Measurements from ENCODE around the gene TMEM255B. TPM values are rescaled to one million over a fixed set of nuclear protein-coding genes. Genes with fewer than 3 reads are reported as not detected.

The TMEM255B gene
- total RNA-seq, 1 donor from 2014 or later, result 13.8 TPM

DNA sequence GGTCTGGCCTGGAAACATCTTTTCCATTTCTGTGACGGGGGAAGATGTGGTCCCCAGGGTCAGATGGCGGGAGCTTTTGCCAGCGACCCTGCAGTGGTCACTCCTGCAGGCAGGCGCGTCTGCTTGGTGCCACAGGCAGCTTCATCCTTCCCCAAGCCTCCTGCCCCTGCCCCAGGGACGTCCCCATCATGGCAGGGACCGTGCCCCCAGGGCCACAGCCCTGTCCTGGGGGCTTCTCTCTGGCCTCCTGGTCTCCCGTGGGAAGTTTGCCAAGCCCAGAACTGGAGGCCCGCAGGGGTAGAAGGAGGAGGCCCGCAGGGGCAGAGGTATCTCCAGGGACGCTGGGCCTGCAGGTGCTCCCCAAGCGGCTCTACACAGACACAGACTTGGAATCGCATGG lies 47.5 kb downstream of the TMEM255B start:
- peaks cover 5% of the 10 kb centered on the region for H3K27me3 Mint-ChIP-seq (ENCODE audit: unreplicated experiment)
- TF ChIP-seq, protein P1, sequence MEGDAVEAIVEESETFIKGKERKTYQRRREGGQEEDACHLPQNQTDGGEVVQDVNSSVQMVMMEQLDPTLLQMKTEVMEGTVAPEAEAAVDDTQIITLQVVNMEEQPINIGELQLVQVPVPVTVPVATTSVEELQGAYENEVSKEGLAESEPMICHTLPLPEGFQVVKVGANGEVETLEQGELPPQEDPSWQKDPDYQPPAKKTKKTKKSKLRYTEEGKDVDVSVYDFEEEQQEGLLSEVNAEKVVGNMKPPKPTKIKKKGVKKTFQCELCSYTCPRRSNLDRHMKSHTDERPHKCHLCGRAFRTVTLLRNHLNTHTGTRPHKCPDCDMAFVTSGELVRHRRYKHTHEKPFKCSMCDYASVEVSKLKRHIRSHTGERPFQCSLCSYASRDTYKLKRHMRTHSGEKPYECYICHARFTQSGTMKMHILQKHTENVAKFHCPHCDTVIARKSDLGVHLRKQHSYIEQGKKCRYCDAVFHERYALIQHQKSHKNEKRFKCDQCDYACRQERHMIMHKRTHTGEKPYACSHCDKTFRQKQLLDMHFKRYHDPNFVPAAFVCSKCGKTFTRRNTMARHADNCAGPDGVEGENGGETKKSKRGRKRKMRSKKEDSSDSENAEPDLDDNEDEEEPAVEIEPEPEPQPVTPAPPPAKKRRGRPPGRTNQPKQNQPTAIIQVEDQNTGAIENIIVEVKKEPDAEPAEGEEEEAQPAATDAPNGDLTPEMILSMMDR (IDR thresholded peaks at IDR 0.05; ENCODE audit: partially characterized antibody, unreplicated experiment), result no peak
- H3K4me1 Mint-ChIP-seq (ENCODE audit: low read depth, unreplicated experiment), result peaks cover 2% of the 10 kb centered on the region
- peaks cover 18% of the 10 kb centered on the region for H3K9me3 Mint-ChIP-seq (ENCODE audit: unreplicated experiment)
- H3K27ac Mint-ChIP-seq (ENCODE audit: unreplicated experiment), result no peak overlapping the region
- peaks cover 15% of the 10 kb centered on the region for H3K36me3 Mint-ChIP-seq (ENCODE audit: unreplicated experiment)
- DNase-seq, result no peak
- H3K4me3 Mint-ChIP-seq (ENCODE audit: unreplicated experiment), result no peak overlapping the region

DNA sequence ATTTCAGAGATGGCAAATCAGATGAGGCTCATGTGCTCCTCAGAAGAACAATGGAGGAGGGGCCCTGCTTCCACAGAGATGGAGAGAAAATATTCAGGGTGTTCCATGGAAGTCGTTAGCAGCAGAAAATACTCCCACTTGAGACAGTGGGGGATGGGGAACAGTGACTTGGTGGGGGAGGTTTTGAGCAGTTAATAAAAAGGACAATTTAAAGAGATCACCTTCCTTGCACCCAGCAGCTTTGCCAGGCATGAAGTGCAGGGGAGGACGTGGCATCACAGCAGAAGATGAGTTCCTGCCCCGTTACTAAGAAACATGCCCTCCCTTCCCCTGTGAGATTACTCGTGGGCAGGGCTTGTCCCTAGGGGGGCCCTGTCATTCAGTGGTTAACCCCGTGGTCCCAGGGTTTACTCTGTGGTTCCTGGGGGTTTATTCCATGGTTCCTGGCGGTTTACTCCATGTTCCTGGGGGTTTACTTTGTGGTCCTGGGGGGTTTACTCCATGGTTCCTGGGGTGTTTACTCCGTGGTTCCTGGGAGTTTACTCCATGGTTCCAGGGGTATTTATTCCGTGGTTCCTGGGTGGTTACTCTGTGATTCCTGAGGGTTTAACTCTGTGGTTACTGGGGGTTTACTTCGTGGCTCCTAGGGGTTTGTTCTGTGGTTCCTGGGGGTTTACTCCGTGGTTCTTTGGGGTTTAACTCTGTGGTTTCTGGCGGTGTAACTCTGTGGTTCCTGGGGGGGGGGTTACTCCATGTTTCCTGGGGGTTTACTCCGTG lies 49.2 kb downstream of the TMEM255B start:
- Mint-ChIP-seq H3K4me1 (ENCODE audit: low read depth, unreplicated experiment) (no peaks in the 10 kb centered on the region), H3K27me3 (ENCODE audit: unreplicated experiment) (peaks cover 5% of the 10 kb centered on the region), H3K27ac (ENCODE audit: unreplicated experiment) (no peak overlapping the region), H3K9me3 (ENCODE audit: unreplicated experiment) (peaks cover 18% of the 10 kb centered on the region), H3K36me3 (ENCODE audit: unreplicated experiment) (peaks cover 15% of the 10 kb centered on the region), H3K4me3 (ENCODE audit: unreplicated experiment) (no peak overlapping the region)
- DNase-seq, result no peak
- TF ChIP-seq, protein P1 (IDR thresholded peaks at IDR 0.05; ENCODE audit: partially characterized antibody, unreplicated experiment), result no peak

DNA sequence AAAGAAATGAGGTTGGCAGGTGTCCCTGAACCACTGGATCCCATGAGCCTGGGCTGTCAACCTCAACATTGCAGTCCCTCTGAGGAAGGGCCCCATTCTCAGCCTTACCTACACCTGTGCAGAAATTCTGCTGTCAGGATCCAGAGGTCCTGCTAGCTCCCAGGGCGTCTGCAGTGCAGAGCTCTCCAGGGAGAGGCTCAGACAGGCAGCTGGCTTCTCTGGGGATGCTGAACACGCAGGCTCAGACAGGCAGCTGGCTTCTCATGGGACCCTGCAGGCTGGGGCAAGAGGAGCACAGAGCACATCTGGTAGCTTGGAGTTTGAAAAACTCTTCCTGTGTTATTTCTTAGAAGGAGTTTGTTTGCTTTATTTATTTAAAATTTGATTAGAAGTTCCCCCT lies 50.9 kb downstream of the TMEM255B start:
- TF ChIP-seq, protein P1 (IDR thresholded peaks at IDR 0.05; ENCODE audit: partially characterized antibody, unreplicated experiment), result no peak
- no peak overlapping the region for H3K4me3 Mint-ChIP-seq (ENCODE audit: unreplicated experiment)

DNA sequence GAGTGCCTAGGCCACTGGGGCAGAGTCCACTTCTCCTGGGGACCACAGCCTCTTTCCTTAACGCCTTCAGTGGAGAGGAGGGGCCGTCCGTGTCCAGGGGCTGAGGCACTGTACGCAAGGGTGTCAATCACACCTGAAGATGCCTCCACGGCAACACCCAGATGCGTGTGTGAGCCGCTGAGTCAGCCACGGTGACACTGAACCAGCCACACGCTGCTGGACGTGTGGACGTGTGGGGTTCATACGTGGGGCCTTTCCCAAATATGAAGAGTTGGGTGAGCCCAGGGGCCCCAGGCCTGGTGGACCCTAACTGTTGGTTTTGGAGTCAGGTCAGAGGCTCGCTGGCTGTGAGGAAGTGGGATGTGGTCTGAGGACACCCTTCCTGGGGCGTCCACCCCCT lies 51.6 kb downstream of the TMEM255B start:
- TF ChIP-seq, protein P1 (IDR thresholded peaks at IDR 0.05; ENCODE audit: partially characterized antibody, unreplicated experiment), result no peak
- Mint-ChIP-seq H3K27me3 (ENCODE audit: unreplicated experiment) (peaks cover 9% of the 10 kb centered on the region), H3K4me1 (ENCODE audit: low read depth, unreplicated experiment) (no peaks in the 10 kb centered on the region), H3K9me3 (ENCODE audit: unreplicated experiment) (peaks cover 19% of the 10 kb centered on the region), H3K4me3 (ENCODE audit: unreplicated experiment) (no peak overlapping the region), H3K36me3 (ENCODE audit: unreplicated experiment) (peaks cover 19% of the 10 kb centered on the region), H3K27ac (ENCODE audit: unreplicated experiment) (no peak overlapping the region)
- DNase-seq, result no peak

More for the DNA sequence above, 50.9 kb downstream of the TMEM255B start:
- no peak for DNase-seq
- peaks cover 5% of the 10 kb centered on the region for H3K27me3 Mint-ChIP-seq (ENCODE audit: unreplicated experiment)
- H3K36me3 Mint-ChIP-seq (ENCODE audit: unreplicated experiment), result peaks cover 15% of the 10 kb centered on the region
- H3K4me1 Mint-ChIP-seq (ENCODE audit: low read depth, unreplicated experiment), result no peaks in the 10 kb centered on the region
- H3K9me3 Mint-ChIP-seq (ENCODE audit: unreplicated experiment), result peaks cover 17% of the 10 kb centered on the region
- no peak overlapping the region for H3K27ac Mint-ChIP-seq (ENCODE audit: unreplicated experiment)

Data from glutamatergic neuron (in vitro differentiated cells).